HG02610 (cell line): ENCODE results near the gene SPOUT1.
"Not testable (repeated sequence)": the region's sequence is repeated elsewhere in the genome, so short reads cannot be mapped to it uniquely, and the experiment has no call there.

Source experiments
- ATAC-seq: cut with Tn5 transposase; IDR thresholded peaks from one replicate; pipeline ENCODE4 v1.9.1; 2021; ENCODE audit warnings: mild to moderate bottlenecking, moderate library complexity; ENCODE audit not compliant: unreplicated experiment

SPOUT1 gene

DNA sequence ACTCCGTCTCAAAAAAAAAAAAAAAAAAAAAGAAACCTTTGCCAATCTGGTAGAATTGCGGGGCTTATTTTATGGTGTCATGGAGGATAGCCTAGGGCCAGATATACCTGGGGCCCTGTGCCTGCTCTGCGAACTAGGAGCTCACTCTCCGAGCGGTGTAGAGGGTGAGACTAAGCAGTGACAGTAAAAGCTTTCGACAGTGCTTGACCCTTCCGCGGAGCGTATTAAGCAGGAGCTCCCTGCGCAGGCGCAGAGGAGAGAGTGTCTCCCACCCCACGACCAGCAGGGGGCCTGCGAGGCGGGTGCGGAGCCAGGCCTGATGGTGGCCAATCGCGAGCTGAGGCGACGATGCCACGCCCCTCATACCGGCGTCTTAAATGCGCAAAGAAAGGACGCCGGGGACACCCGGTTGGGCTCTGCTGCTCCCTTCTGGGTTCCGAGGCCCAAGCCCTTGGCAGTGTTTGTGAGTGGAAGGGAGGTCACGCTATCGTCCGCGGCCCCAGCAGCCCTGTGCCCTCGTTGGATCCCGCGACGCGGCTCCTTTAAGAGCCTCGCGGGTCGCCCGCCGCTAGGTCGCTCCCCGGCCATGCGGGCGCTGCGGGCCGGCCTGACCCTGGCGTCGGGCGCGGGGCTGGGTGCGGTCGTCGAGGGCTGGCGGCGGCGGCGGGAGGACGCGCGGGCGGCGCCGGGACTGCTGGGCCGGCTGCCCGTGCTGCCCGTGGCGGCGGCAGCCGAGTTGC lies 11.3 kb downstream of the SPOUT1 start, which contains the start of gene ENDOG:
TSS of gene ENDOG (plus strand) at position 402 of the 740 bp plus-strand sequence. CDS start at position 587, 185 bp downstream.
- peak; percentile 82 for ATAC-seq

DNA sequence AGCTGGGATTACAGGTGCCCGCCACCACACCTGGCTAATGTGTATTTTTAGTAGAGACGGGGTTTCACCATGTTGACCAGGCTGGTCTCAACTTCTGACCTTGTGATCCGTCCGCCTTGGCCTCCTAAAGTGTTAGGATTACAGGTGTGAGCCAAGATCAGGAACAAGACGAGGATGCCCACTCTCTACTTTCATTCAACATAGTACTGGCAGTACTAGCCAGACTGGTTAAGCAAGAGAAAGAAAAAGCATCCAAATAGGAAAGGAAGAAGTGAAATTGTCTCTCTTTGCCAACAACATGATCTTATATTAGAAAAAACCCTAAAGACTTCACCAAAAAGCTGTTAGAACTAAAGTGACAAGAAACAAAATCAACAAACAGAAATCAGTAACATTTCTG lies 18.7 kb downstream of the SPOUT1 start:
- no peak for ATAC-seq

DNA sequence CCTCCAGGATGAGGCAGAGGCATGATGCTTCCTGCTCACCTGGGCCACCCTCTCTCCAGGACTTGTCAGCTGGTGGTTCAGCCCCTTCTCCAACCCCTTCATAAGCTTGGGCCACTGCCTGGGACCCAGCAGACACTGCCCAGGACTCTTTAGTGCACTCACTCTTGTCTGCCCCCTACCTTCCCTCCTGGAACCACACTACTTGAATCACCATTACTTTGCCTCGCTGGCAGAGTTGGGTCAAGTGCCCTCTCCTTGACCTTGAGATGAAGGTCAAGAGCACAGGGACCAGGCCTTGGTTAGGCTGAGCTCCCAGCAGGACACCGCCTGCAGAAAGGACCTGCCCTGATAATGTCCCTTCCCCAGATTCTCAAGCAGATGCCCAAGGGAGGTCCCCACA lies 19.8 kb downstream of the SPOUT1 start:
- no peak for ATAC-seq

DNA sequence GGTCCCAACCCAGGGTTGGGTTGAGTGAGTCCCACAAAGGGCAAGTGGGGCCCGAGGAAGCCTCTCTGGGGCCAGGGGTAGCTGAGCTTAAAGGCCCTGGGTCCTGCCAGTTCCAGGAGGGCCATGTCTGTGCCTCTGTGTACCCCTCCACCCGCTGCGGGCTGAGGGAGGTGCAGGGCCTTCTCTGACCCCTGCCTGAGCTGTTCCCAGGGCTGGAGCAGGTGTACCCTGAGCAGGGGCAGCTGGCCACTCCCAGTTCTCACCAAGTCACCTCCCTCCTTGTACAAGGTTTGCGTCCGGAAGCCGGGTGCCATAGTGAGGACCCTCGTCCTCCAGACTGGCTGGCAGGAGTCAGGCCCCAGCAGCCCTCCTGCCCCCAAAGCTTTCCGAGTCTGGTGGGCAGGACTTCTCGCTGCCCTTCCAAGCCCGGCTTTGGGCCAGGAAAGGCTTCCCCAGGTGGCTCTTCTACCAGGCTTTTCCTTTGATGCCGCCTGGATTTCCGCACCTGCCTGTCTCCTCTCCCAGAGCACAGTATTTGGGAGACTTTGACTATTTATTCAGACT lies 20.5 kb downstream of the SPOUT1 start:
- no peak for ATAC-seq

DNA sequence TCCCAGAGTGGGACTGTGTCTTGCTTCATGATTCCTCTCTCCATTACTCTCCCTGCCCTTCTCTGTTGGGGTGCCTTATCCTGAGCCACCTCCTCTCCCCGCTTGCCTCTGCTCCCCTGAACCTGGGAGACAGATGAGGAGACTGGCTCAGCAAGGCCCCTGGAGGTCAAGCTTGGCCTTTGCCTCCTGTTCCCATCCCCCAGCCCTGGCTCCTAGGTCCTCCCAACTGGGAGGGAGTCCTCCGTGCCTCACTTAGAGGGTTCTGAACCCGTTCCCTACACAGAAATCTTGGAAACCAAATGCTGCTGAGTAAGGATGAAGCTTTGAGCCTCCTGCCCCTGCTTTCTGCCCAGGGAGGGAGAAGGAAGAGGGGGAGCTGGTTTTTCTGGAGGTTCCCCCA lies 21.1 kb downstream of the SPOUT1 start:
- no peak for ATAC-seq

DNA sequence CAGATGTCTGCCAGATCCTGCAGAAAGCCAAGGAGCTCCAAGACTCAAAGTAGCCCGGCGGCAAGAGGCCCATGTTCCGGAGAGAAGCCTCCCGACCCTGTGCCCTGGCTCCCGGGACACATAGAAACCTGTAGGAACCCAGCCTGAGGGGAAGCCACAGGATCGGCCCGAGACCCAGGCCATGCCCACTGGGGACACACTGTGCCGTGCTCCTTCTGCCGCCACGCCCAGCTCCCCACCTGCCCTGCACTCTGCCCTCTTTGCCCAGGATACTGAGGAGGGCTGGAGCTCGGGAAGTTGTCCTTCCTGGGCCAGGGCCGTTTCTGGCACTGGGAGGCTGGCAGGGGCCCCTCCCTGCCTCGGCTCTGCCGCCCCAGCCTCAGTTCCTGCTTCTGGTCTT lies 21.8 kb downstream of the SPOUT1 start:
- no peak for ATAC-seq

DNA sequence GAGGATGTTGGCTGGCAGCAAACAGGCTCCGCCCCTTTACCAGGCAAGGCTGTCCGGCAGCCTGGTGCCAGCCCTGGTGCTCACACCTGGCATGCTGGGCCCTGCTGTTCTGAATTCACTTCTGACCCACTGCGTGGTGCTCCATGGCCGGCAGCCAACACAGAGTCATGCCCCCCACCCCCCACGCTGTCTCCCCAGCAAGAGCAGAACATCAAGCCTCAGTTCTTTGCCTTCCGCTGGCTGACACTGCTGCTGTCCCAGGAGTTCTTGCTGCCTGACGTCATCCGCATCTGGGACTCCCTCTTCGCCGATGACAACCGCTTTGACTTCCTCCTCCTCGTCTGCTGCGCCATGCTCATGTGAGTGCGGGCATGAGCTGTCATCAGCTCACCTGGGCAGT lies 23.9 kb downstream of the SPOUT1 start:
- no peak for ATAC-seq

DNA sequence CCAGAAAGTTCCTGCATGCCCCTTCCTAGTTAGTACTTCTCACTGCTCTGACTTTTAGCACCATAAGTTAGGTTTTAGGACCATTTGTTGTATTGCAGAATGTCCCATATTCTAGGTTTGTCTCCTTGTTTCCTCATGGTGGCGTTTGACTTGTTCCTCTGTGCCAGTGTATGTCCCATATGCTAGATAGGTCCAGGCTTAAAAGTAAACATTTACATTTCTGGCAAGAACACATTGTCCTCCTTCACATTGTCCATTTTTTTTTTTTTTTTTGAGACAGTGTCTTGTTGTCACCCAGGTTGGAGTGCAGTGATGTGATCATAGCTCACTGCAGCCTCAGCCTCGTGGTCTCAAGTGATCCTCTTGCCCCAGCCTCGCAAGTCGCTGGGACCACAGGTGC lies 27.1 kb downstream of the SPOUT1 start:
- no peak for ATAC-seq

DNA sequence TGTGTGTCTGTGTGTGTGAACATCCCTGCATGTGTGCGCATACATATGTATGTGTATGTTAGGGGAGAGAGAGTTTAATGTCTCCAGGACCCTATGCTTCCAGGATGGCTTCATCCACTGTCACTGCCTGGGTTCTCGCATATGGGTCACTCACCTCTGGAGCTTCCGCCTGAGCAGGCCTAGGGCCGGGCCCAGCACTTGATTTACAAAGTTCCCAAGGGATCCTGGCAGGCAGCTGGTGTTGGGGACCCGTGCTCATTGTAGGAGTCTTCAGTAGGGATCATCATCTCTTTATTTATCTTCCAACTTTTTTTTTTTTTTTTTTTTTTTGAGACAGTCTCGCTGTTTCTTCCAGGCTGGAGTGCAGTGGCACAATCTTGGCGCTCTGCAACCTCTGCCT lies 29.5 kb downstream of the SPOUT1 start:
- no peak for ATAC-seq

DNA sequence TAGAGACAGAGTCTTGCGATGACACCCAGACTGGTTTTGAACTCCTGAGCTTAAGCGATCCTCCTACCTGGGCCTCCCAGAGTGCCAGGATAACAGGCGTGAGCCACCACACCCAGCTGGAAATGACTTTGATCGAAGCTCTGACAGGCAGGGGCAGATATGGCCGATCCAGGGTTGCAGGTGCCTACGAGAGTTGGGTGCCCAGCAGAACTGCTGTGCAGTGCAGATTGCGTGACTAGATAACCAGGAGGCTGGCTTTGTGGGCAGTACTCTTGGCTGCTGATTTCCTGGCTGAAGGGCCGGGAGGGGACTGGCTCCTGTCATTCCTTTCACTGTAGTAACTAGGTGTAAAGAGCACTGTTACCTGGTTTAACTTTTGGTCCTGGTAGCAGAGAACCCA lies 30.7 kb downstream of the SPOUT1 start:
- no peak for ATAC-seq

DNA sequence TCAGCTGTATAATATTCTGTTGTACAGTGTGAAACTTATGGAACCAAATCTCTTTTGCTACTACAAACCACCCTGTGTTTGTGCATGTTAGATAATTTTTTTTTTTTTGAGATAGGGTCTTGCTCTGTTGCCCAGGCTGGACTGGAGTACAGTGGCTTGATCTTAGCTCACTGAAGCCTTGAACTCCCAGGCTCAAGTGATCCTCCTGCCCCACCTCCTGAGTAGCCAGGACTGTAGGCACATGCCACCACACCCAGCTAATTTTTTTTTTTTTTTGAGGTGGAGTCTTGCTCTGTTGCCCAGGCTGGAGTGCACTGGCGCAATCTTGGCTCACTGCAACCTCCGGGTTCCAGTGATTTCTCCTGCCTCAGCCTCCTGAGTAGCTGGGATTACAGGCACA lies 34.6 kb downstream of the SPOUT1 start:
- not testable (repeated sequence) for ATAC-seq

DNA sequence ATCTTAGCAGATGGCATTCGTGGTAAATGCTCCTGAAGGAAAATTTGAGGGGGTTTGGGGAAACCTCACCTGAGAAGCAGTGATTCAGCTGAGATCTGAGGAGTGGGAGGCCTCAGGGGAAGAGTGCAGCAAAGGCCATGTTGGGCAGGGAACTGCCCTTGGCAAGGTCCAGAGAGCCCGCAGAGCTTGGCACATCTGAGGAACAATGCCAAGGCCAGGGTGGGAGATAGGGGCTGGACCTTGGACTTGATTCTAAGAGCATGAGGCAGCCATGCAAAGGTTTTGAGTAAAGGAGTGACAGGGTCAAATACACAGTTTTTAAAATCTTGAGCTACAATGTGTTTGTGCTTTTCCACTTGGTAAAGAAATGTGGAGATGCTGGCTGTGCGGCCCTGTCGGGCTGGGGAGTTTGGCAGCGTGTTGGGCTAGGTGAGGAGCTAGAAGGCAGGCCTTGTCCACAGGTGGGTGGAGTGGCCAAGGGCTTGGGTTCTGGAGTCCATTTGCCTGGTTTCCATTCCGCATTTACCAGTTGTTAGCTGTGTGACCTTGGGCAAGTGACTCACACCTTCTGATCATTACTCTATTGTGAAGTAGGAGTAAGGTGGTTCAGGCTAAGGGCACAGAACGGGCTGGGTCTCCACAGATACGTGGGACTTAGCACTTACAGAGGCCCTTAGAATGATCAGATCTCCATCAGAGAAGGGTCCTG lies 36.5 kb downstream of the SPOUT1 start:
- ATAC-seq = no peak

DNA sequence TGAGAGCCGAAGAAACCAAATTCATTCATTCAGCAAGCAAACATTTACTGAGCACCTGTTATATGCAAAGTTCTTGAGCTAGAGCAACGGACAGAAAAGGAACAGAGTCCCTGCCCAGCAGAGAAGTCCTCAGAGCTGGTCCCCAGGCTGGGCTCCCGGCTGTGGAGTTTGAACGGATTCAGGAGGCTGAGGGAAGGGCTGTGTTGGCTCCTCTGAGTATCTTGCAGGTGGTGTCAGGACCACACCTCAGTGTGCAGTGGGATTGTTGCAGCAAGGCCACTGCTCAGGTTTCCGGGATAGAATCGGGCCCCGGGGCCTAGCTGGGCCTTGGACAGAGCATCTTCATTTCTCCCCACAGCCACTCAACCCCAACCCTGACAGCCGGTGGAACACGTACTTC lies 37.5 kb downstream of the SPOUT1 start:
- no peak for ATAC-seq

DNA sequence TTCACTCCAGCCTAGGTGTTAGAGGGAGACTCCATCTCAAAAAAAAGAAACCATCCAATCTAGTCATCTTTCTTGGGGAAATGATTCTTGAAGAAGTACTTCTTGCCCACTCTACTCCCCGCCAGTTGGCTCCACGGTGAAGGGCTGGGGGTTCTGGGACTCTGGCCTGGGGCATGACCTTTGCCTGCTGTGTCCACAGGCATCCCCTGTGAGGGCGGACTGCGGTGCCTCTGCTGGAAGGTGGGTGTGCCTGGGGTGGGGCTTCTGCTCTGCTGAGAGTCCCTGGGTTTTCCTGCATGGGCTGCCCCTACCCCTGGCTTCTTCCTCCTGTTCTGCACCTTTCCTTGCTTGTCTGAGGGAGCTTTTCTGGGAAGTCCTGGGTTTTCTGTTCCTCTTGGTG lies 39.1 kb downstream of the SPOUT1 start:
- ATAC-seq = no peak

DNA sequence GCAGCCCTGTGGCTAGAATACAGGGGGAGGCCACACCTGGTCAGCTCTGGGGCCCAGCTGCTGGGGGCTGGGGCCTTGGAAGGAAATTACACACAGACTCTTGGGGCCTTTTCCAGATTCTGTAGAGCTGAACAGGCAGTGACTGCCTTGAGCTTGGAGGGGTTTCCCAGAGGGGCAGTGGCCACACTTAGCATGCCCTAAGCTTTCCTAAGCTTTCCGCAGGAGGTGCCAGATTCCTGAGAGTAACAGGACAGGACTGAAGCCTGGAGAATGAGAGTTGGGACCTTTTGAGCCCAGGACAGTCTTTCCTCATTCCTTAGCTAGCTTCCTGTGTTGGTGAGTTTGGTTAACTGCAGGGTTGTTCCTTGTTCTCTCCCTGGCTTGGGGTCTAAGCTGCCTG lies 41.1 kb downstream of the SPOUT1 start:
- no peak for ATAC-seq

DNA sequence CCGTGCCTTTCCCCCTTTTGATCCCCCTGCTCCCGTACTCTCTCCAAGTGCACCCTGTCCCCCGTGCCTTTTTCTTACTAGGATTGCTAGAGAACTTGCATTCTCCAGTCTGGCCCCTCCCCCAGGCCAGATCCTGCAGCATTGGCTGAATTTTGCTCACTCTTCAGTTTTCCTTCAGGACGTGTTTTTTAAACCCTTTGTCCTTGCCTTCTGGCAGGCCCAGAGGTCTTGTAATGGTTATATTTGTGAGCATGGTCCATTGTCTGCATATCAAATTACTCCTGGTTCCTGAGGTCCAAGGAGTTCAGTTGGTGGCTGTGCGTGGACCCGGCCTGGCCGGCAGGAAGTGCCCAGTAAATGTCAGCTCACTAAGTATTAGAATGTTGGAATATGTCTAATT lies 41.9 kb downstream of the SPOUT1 start:
- ATAC-seq = no peak

DNA sequence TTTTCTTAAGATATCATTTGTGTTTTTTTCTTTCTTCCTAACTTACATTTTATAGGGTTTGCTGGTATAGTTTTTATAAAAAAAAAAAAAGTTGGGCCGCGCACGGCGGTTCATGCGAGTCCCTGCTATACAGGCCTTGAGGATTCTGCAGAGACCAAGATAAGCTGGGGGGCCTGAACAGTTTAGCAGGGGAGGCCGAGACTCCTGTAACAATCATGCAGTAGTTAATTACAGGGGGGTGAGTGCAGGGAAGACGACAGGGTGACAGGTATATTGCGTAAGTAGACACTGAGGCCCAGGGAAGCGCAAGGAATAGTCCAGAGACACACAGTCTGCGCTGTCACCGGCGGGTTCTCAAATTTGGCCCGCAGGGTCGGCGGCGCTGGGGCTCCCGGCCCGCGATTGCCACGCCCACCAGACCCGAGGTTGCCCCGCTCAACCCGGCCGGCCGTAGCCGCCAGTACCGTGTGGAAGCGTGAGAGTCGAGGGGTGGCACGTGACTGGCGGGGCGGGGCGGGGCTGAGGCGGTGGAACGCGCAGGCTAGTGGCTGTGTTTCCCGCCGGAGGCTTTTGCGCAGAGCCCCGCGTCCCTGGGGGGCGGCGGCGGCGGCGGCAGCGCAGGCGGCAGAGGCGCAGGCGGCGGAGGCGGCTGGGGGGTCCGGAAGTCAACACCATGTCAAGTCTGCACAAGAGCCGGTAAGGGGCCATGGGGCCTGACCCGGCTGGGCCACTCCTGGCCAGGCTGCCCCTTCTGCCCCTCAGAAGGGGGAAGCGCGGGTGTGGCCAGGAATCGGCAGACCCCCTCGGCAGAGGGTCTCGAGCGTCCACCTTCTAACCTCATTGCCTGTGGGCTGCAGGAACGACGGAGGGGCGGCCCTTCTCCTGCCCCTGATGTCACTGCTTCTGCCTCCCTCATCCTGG lies 42.7 kb downstream of the SPOUT1 start, which contains the start of gene TBC1D13:
TSS of gene TBC1D13 (plus strand) at position 573 of the 921 bp plus-strand sequence. CDS start at position 674, 101 bp downstream.
- peak; percentile 88 for ATAC-seq

DNA sequence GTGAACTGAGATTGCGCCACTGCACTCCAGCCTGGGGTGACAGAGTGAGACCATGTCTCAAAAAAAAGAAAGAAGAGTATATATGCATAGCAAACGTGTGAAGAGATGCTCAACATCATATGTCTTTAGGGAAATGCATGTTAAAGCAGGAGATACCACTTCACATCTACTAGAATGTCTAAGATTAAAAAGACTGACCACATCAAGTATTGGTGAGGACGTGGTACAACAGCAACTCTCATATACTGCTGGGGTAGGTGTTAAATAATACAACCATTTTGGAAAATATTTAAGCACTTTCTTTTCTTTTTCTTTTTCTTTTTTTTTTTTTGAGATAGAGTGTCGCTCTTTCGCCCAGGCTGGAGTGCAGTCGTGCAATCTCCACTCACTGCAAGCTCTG lies 44.2 kb downstream of the SPOUT1 start:
- ATAC-seq = no peak

DNA sequence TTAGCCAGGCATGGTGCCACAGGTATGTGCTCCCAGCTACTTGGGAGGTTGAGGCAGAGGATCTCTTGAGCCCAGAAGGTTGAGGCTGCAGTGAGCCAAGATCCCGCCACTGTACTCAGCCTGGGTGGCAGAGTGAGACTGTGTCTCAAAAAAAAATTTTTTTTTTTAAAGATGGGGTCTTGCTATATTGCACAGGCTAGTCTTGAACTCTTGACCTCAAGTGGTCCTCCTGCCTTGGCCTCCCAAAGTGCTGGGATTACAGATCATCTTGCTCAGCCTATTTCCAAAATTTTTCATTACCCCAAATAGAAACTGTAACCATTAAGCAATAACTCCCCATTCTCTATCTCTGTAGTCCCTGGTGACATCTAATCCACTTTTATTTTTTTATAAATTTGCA lies 46.9 kb downstream of the SPOUT1 start:
- no peak for ATAC-seq

DNA sequence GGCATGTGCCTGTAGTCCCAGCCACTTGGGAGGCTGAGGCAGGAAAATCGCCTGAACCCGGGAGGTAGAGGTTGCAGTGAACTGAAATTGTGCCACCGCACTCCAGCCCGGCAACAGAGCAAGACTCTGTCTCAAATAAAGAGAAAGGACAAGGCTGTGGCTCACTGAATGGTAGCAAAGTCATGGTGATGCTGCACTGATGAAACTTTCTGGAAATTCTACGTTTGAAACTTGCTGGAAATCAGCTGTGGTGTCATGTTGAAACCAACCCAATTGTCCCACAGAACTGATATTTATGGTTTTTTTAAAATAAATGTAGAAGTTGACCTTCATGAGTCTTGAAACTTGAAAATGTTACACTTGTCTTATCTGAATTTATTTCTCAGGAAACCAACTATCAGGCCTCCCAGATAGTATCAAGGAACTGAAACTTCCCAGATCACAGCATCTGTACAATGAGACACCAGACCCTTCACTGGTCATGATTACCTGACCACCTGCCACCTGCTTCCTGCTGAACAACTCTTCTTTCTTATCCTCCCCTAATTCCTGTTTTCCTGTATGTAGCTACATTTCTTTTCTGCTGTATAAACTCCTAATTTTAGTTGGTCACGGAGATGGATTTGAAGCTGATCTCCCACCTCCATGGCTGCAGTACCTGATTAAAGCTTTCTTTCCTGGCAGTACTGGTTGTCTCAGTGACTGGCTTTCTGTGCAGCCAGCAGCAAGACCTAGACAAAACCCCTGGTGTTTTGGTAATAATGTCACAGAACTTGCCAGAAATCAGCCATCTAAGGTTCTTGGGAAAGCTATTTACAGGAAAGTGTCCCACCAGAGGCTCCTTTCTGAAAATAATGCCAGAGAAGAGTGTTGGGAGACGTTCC lies 48.2 kb downstream of the SPOUT1 start:
- no peak for ATAC-seq
